CD4-positive, alpha-beta memory T cell (primary cell): ENCODE data around the gene GNAI2. TPM values are rescaled to one million over a fixed set of nuclear protein-coding genes. Genes with fewer than 3 reads are reported as not detected.
"Not testable (repeated sequence)": the region's sequence is repeated elsewhere in the genome, so short reads cannot be mapped to it uniquely, and the experiment has no call there.

Experiments
- CTCF ChIA-PET: fragments of 350-600 bp; sonication (Branson Sonifier 250); formaldehyde crosslinking; loops from one replicate; lab custom pipeline; 2021; ENCODE audit warnings: inconsistent platforms; ENCODE audit not compliant: partially characterized antibody; lab: Charles Lee
- POLR2A ChIA-PET: fragments of 350-600 bp; sonication (Branson Sonifier 250); formaldehyde crosslinking; loops from one replicate; lab custom pipeline; 2021; ENCODE audit not compliant: partially characterized antibody; lab: Charles Lee
- DNase-seq, 5 donors: peaks; one replicate each; pipeline versions ENCODE4 v3.0.0 to v3.0.0-alpha.2; 2020 to 2022; ENCODE audit warnings: mixed read lengths in 1 of 5
- H3K27ac ChIP-seq: one replicate; pipeline ENCODE4 v1.7.0; 2013; ENCODE audit warnings: low read depth, low read length
- H3K27me3 ChIP-seq: 2 replicates; pipeline ENCODE4 v1.7.0; 2013; ENCODE audit warnings: mild to moderate bottlenecking, low read length, moderate library complexity; ENCODE audit not compliant: insufficient read depth
- H3K36me3 ChIP-seq: 2 replicates; pipeline ENCODE4 v1.7.0; 2013; ENCODE audit warnings: mild to moderate bottlenecking, low read length, moderate library complexity; ENCODE audit not compliant: insufficient read depth
- H3K4me1 ChIP-seq: 2 replicates; pipeline ENCODE4 v1.7.0; 2013; ENCODE audit warnings: mild to moderate bottlenecking, low read length, moderate library complexity; ENCODE audit not compliant: insufficient read depth
- H3K4me3 ChIP-seq, 2 donors: one replicate each; pipeline ENCODE4 v1.7.0; 2013; ENCODE audit warnings: low read length in 2 of 2, mild to moderate bottlenecking in 1 of 2
- H3K9me3 ChIP-seq, 2 donors: one replicate each; pipeline ENCODE4 v1.7.0; 2013; ENCODE audit warnings: low read length in 2 of 2, control low read depth in 1 of 2; ENCODE audit not compliant: control insufficient read depth in 1 of 2
- H3K27ac Mint-ChIP-seq, 7 donors: one replicate each; pipeline ENCODE4 v1.8.0; 2020 to 2021; ENCODE audit warnings: mixed read lengths in 7 of 7, mild to moderate bottlenecking in 6 of 7, inconsistent platforms in 3 of 7, moderate library complexity in 3 of 7
- H3K27me3 Mint-ChIP-seq, 2 donors: one replicate each; pipeline ENCODE4 v1.8.0; 2020 to 2021; ENCODE audit warnings: mixed read lengths in 2 of 2
- H3K36me3 Mint-ChIP-seq, 2 donors: one replicate each; pipeline ENCODE4 v1.8.0; 2020 to 2021; ENCODE audit warnings: mixed read lengths in 2 of 2, inconsistent platforms in 1 of 2, mild to moderate bottlenecking in 1 of 2
- H3K4me1 Mint-ChIP-seq, 4 donors: one replicate each; pipeline ENCODE4 v1.8.0; 2020 to 2021; ENCODE audit warnings: mixed read lengths in 4 of 4, mild to moderate bottlenecking in 1 of 4
- H3K4me3 Mint-ChIP-seq, 8 donors: one replicate each; pipeline ENCODE4 v1.8.0; 2020 to 2021; ENCODE audit warnings: mixed read lengths in 8 of 8, mild to moderate bottlenecking in 7 of 8, moderate library complexity in 6 of 8, inconsistent platforms in 3 of 8
- H3K9me3 Mint-ChIP-seq, 8 donors: one replicate each; pipeline ENCODE4 v1.8.0; 2020 to 2021; ENCODE audit warnings: mixed read lengths in 8 of 8, mild to moderate bottlenecking in 5 of 8, inconsistent platforms in 3 of 8, moderate library complexity in 1 of 8
- intact Hi-C: fragments of 100-400 bp; cut with micrococcal nuclease; formaldehyde crosslinking; loops from one replicate; pipeline ENCODE4 v1.15.1; 2023
- polyA plus RNA-seq, 2 donors: library from polyadenylated mRNA; unstranded; fragments of 300-500 nt; fragmentation: Illumina TruSeq; gene quantifications; one replicate each; pipeline ENCODE4 v1.2.3, GENCODE V29; 2021
- total RNA-seq, 2 experiments: library from RNA; stranded (reverse); gene quantifications; one replicate each; pipeline ENCODE4 v1.2.3, GENCODE V29; 2021

The GNAI2 gene
- total and polyA plus RNA-seq, 4 experiments from 2014 or later, result 292 to 615 (median 416) TPM

- intact Hi-C loops, result no loop called here
- no peak overlapping the region for H3K4me3 ChIP-seq
- Mint-ChIP-seq H3K27me3 (peaks cover 0 to 5% of the 10 kb centered on the region in 2 donors), H3K27ac (no peak overlapping the region), H3K4me1 (peaks cover 7 to 19% (median 13%) of the 10 kb centered on the region in 4 donors), H3K4me3 (no peak overlapping the region), H3K9me3 (no peaks in the 10 kb centered on the region), H3K36me3 (peaks cover 0 to 3% of the 10 kb centered on the region in 2 donors)
- no peaks in the 10 kb centered on the region for H3K36me3 ChIP-seq
- H3K27ac ChIP-seq, result no peak overlapping the region
- H3K4me1 ChIP-seq, result peaks cover 10% of the 10 kb centered on the region
- ChIA-PET POLR2A (no interaction called here), CTCF (interaction anchor here (0.9 to 4.1 kb wide), 2 partner anchors 21 to 28 kb away, joined by 3 to 61 read pairs; partner anchors contain the start of gene GNAT1)
- no peak for DNase-seq
- no peaks in the 10 kb centered on the region for H3K27me3 ChIP-seq
- no peaks in the 10 kb centered on the region for H3K9me3 ChIP-seq
Observed at GRCh38 chr3:50222169-50222528, 13.9 kb upstream of the GNAI2 start.

- intact Hi-C loops, result no loop called here
- CTCF ChIA-PET, result interaction anchor here (0.7 to 11.5 kb wide), 12 partner anchors 14 to 135 kb away, joined by 3 to 238 read pairs (median 16); partner anchors contain the start of genes GNAI2, GNAT1, SEMA3B and SLC38A3
- H3K4me3 ChIP-seq, result no peak overlapping the region
- no peaks in the 10 kb centered on the region for H3K9me3 ChIP-seq
- no peaks in the 10 kb centered on the region for H3K27me3 ChIP-seq
- Mint-ChIP-seq H3K9me3 (no peaks in the 10 kb centered on the region), H3K4me1 (peaks cover 13 to 39% (median 27%) of the 10 kb centered on the region in 4 donors), H3K27me3 (peaks cover 0 to 5% of the 10 kb centered on the region in 2 donors), H3K36me3 (peaks cover 0 to 3% of the 10 kb centered on the region in 2 donors), H3K4me3 (peak overlapping the region in 6 of 8 donors; percentile 1 to 63 (median 38)), H3K27ac (peak overlapping the region in 1 of 7 donors; percentile 78)
- H3K27ac ChIP-seq, result no peak overlapping the region
- POLR2A ChIA-PET, result interaction anchor here (0.7 to 7.4 kb wide), 3 partner anchors 18 to 30 kb away, joined by 4 to 150 read pairs (median 47); no protein-coding TSS in a partner anchor
- no peaks in the 10 kb centered on the region for H3K36me3 ChIP-seq
- peaks cover 18% of the 10 kb centered on the region for H3K4me1 ChIP-seq
- no peak for DNase-seq
Observed at GRCh38 chr3:50224639-50225038, 11.4 kb upstream of the GNAI2 start.

GRCh38 chr3:50226888-50227389, 9.1 kb upstream of the GNAI2 start:
- H3K27me3 ChIP-seq, result no peaks in the 10 kb centered on the region
- H3K4me1 ChIP-seq, result peaks cover 18% of the 10 kb centered on the region
- Mint-ChIP-seq H3K4me1 (peaks cover 15 to 39% (median 30%) of the 10 kb centered on the region in 4 donors), H3K27ac (peak overlapping the region; percentile 76 to 95 (median 94)), H3K9me3 (peaks cover 0 to 1% (median 0%) of the 10 kb centered on the region in 8 donors), H3K36me3 (peaks cover 0 to 3% of the 10 kb centered on the region in 2 donors), H3K4me3 (peak overlapping the region; percentile 88 to 99 (median 92)), H3K27me3 (peaks cover 0 to 2% of the 10 kb centered on the region in 2 donors)
- H3K9me3 ChIP-seq, result no peaks in the 10 kb centered on the region
- ChIA-PET CTCF (interaction anchor here (0.7 to 11.5 kb wide), 16 partner anchors 11 to 526 kb away, joined by 3 to 238 read pairs (median 8); partner anchors contain the start of genes GNAI2, GNAT1, HYAL3 and NAA80), POLR2A (interaction anchor here (0.7 to 7.4 kb wide), 14 partner anchors 10 to 506 kb away, joined by 3 to 150 read pairs (median 4); partner anchors contain the start of genes GNAI2 and IFRD2)
- DNase-seq, result peak in 1 of 5 donors; percentile 50
- H3K27ac ChIP-seq, result peak overlapping the region; percentile 59
- peak overlapping the region; percentile 55 to 87 for H3K4me3 ChIP-seq
- no peaks in the 10 kb centered on the region for H3K36me3 ChIP-seq
- intact Hi-C loops, result loop anchor here (1.0 to 2.0 kb wide), 7 partner anchors 11 to 106 kb away; no protein-coding TSS in a partner anchor

DNA sequence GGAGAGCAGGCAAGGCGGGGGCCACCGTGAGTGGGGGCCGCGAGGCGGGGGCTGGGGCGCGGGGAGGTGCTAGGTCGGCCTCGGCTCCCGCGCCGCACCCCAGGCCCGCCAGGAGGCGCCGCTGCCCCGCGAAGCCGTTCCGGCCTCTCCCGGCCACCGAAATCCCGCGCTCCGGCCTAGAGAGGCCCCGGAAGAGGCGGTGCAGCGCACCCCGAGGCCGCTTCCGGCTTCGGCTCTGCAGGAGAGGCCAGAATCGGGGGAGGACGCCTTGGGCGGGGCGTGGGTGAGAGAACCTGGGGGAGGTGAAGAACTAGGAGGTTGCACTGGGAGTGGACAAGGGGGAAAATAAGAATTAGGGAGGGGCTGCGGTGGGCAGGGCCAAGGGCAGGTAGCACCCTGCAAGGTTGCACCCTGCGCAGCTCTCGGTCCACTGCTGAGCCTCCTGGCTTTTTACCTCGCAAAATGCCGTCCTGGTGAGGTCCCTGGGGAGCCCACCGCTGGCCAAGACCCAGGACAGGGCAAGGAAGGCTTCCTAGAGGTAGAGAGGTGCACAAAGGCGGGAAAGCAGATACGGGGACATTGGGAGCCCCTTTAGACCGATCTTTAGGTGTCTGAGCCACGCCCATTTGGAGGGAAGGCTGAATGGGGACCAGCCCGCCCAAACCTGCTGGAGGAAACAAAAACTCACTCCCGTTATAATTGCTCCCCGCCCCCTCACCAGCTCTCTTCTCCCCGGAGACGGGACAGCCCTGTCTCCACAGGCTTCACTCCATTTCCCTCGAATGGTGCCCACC, 8.4 kb upstream of the GNAI2 start:
- Histone ChIP-seq H3K9me3 (no peaks in the 10 kb centered on the region), H3K36me3 (no peaks in the 10 kb centered on the region), H3K4me3 (peak overlapping the region; percentile 79 to 87), H3K27me3 (no peaks in the 10 kb centered on the region), H3K4me1 (peaks cover 18% of the 10 kb centered on the region), H3K27ac (peak overlapping the region; percentile 59)
- peaks cover 0 to 1% (median 0%) of the 10 kb centered on the region in 8 donors for H3K9me3 Mint-ChIP-seq
- DNase-seq, result peak; percentile 90 to 92 (median 91)
- peaks cover 0 to 2% of the 10 kb centered on the region in 2 donors for H3K27me3 Mint-ChIP-seq
- peak overlapping the region; percentile 89 to 99 (median 94) for H3K4me3 Mint-ChIP-seq
- peaks cover 0 to 3% of the 10 kb centered on the region in 2 donors for H3K36me3 Mint-ChIP-seq
- H3K27ac Mint-ChIP-seq, result peak overlapping the region; percentile 92 to 96 (median 95)
- ChIA-PET POLR2A (interaction anchor here (0.8 to 7.4 kb wide), 12 partner anchors 9 to 107 kb away, joined by 3 to 150 read pairs (median 6); partner anchors contain the start of genes GNAI2 and IFRD2), CTCF (interaction anchor here (0.7 to 11.5 kb wide), 13 partner anchors 11 to 106 kb away, joined by 3 to 238 read pairs (median 11); partner anchors contain the start of genes GNAI2, GNAT1, SEMA3B and SLC38A3)
- intact Hi-C loops, result loop anchor here (1.0 to 2.0 kb wide), 5 partner anchors 11 to 93 kb away; no protein-coding TSS in a partner anchor
- peaks cover 15 to 39% (median 30%) of the 10 kb centered on the region in 4 donors for H3K4me1 Mint-ChIP-seq

GRCh38 chr3:50228184-50228763, 7.7 kb upstream of the GNAI2 start:
- H3K27me3 Mint-ChIP-seq, H3K36me3 ChIP-seq, H3K9me3 ChIP-seq, H3K36me3 Mint-ChIP-seq, H3K27me3 ChIP-seq, intact Hi-C loops, DNase-seq, H3K9me3 Mint-ChIP-seq: not testable (repeated sequence)
- peaks cover 18% of the 10 kb centered on the region for H3K4me1 ChIP-seq
- peak overlapping the region; percentile 89 to 96 (median 94) for H3K4me3 Mint-ChIP-seq
- peak overlapping the region; percentile 59 for H3K27ac ChIP-seq
- H3K27ac Mint-ChIP-seq, result peak overlapping the region; percentile 92 to 96 (median 95)
- peak overlapping the region in 1 of 2 donors; percentile 87 for H3K4me3 ChIP-seq
- CTCF ChIA-PET, result interaction anchor here (0.7 to 11.5 kb wide), 10 partner anchors 11 to 1988 kb away, joined by 3 to 238 read pairs (median 8); partner anchors contain the start of genes GNAI2 and GNAT1
- POLR2A ChIA-PET, result interaction anchor here (0.8 to 7.4 kb wide), 7 partner anchors 8 to 64 kb away, joined by 3 to 150 read pairs (median 10); partner anchors contain the start of genes GNAI2 and IFRD2
- H3K4me1 Mint-ChIP-seq, result peaks cover 15 to 39% (median 31%) of the 10 kb centered on the region in 4 donors

- Mint-ChIP-seq H3K4me3 (peak overlapping the region in 6 of 8 donors; percentile 8 to 68 (median 46)), H3K36me3 (peaks cover 0 to 3% of the 10 kb centered on the region in 2 donors), H3K4me1 (peaks cover 17 to 43% (median 34%) of the 10 kb centered on the region in 4 donors), H3K9me3 (peaks cover 0 to 1% (median 0%) of the 10 kb centered on the region in 8 donors), H3K27ac (peak overlapping the region in 2 of 7 donors; percentile 56 to 83), H3K27me3 (no peaks in the 10 kb centered on the region)
- CTCF ChIA-PET, result interaction anchor here (0.8 to 11.5 kb wide), 10 partner anchors 10 to 69 kb away, joined by 3 to 238 read pairs (median 5); partner anchors contain the start of genes GNAI2 and GNAT1
- H3K4me1 ChIP-seq, result peaks cover 18% of the 10 kb centered on the region
- no peaks in the 10 kb centered on the region for H3K9me3 ChIP-seq
- H3K27ac ChIP-seq, result no peak overlapping the region
- H3K27me3 ChIP-seq, result no peaks in the 10 kb centered on the region
- no peak for DNase-seq
- intact Hi-C loops, result no loop called here
- POLR2A ChIA-PET, result interaction anchor here (2.2 to 7.4 kb wide), 2 partner anchors 14 to 63 kb away, joined by 10 to 150 read pairs; partner anchors contain the start of gene IFRD2
- H3K36me3 ChIP-seq, result no peaks in the 10 kb centered on the region
- no peak overlapping the region for H3K4me3 ChIP-seq
Observed at GRCh38 chr3:50229490-50229889, 6.5 kb upstream of the GNAI2 start.
